Measurements from ENCODE around the gene MAP2K3.

MAP2K3 gene

DNA sequence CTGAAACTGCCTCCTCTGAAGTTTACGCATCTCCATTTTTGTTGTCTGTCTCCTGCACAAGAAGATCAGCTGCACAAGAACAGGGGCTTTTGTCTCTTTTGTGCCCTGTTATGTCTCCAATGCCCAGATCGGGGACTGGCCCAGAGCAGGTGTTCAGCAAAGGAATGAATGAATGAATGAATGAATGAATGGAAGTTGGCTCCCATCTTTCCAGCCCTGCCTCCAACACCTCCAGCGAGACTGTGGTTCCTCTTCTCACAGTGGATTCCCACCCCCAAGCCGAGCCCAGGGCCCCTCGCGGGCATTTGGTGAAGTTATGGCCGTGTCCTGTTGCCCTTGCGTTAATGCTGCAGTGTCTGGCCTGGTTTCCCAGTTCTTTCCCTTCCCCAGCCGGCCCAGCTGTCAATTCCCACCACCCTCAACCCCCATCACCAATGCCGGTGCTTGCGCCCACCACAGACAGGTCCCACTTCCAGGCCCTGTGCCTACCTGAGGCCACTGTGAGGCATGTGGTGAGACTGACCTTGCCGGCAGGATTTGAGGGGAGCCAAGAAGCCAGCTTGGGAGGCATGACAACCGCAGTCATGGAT lies 70.4 kb downstream of the MAP2K3 start:
- no peak for DNase-seq

- DNase-seq = no peak
Measured at GRCh38 chr17:21355586-21355985, 71.1 kb downstream of the MAP2K3 start.

DNA sequence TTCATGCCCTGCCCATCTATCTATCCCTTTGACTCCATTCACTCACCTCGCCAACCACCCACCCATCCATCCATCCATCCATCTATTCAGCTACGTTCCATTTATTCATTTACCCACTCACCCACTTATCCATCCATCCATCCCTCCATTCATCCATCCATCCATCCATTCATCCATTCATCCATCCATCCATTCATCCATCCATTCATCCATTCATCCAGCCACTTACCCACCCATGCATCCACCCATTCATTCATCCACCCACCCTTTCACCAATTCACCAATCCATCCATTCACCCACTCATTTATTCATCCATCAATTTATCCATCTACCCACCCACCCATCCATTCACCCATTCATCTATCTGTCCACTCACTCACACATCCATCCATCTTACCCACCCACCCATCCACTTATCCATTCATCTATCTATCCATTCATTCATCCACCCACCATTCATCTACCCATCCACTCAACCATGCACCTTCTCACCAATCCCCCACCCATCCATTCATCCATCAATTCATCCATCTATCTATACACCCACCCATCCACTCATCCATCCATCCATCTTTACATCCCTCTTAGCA lies 72.1 kb downstream of the MAP2K3 start:
- no peak for DNase-seq

DNA sequence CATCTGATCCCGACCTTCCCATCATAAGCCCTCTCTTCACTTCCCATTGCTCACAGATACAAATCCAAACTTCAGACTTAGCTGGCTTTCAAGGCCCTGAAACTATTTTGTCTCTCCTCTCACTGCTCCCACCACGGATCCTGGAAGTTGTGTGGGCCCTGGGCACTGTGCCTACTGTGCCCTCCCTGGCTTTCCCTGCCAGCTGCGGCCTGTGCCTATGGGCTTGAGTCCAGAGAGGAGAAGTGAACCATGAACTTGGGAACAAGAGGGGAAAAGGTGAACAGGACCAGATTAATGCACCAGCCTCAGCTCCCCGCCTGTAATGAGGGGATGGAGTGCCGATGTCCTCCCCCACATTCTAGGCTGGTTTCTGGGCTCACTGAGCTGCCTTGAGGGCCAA lies 72.8 kb downstream of the MAP2K3 start:
- no peak for DNase-seq

GRCh38 chr17:21357696-21358656 lies 73.5 kb downstream of the MAP2K3 start:
- DNase-seq = no peak

GRCh38 chr17:21358682-21359482 lies 74.4 kb downstream of the MAP2K3 start:
- DNase-seq = peak; percentile 56

DNA sequence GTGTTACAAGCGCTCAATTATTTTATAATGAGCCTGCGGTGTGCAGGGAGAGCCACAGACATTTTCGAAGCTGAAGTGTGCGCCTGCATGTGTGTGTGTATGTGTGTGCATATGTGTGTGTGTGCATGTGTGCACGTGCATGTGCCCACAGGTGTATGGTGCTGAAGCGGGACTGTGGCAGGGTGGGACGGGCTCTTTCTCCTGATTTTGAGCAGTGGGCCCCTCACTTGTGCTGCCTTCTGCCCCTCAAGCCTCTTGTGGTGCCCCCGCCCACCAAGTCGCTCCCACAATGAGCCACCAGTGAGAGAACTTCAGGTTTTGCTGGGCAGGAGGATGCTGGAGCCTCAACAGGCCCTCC lies 75.0 kb downstream of the MAP2K3 start:
- no peak for DNase-seq

DNA sequence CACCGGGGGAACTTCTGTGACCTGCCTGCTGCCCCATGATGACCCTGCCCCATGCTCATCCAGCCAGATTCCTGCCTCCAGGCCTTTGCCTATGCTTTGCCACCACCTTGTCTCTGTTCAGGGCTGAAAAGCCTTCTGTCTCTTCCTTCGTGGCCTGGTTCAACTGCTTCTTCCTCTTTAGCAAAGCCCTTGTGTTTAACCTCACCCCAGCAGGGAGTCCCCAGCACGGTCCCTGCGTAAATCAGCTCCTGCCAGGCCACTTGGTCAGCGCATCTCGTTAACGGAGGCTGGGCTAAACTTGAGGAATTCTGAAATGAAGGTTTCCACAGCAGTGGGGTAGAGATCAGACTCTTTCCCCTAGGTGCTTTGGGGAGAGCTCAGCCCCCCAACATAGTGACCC lies 75.5 kb downstream of the MAP2K3 start:
- DNase-seq = no peak

GRCh38 chr17:21361020-21361809 lies 76.7 kb downstream of the MAP2K3 start:
- DNase-seq = no peak

DNA sequence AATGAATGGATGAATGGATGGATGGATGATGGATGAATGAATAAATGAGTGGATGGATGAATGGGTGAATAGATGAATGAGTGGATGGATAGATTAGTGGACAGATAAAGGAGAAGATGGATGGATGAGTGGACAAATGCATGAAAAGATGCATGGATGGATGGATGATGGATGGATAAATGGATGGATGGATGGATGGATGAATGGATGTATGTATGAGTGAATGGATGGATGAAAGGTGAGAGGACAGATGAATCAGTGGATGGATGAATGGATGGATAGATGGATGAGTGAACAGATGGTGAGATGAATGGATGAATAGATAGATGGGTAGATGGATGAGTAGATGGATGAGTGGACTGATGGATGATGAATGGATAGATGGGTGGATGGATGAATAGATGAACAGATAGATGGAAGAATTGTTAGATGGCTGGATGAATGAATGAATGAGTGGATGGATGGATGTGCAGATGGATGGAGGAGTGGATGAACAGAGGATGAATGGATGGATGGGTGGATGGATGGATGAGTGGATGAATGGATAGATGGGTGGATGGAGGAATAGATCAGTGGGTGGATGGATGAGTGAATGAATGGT lies 77.9 kb downstream of the MAP2K3 start:
- no peak for DNase-seq

GRCh38 chr17:21363776-21364642 lies 79.5 kb downstream of the MAP2K3 start:
- no peak for DNase-seq
